ENCODE measurements around the gene CNTRL. TPM values are rescaled to one million over a fixed set of nuclear protein-coding genes. Genes with fewer than 3 reads are reported as not detected.
"Not testable (repeated sequence)": the region's sequence is repeated elsewhere in the genome, so short reads cannot be mapped to it uniquely, and the experiment has no call there.

The CNTRL gene
- total RNA-seq, 4 donors from 2014 or later = 23.4 to 32.7 (median 31.0) TPM

DNA sequence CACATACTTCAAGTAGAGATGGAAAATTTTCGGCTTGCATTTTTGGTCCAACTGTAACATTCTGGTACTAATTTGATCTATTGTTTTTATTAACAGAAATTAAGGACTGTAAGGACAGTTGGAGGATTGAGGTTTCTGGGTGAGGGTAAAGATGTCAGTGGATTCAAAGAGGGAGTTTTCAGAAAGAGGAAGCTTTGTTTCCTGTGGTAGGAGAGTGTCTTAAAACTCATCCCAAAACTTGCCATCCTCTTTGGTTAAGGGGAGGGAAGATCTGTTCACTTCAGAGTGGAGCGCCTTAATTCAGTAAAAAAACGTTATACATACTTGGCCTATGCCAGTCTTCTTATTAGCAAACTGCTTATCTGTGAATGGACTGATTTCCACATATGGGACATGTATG is 13.8 kb downstream of the CNTRL start:
- Histone ChIP-seq H3K4me3 (no peak overlapping the region), H3K27me3 (no peaks in the 10 kb centered on the region), H3K27ac (no peak overlapping the region), H3K4me1 (no peaks in the 10 kb centered on the region), H3K9me3 (no peaks in the 10 kb centered on the region), H3K36me3 (peaks cover 0 to 26% (median 0%) of the 10 kb centered on the region in 3 donors)
- DNase-seq (ENCODE audit: low spot score in 2 of 2) = no peak
- TF ChIP-seq POLR2A (IDR thresholded peaks at IDR 0.05) (no peak), EP300 (IDR thresholded peaks at IDR 0.05) (no peak)
- TF ChIP-seq, protein P1, sequence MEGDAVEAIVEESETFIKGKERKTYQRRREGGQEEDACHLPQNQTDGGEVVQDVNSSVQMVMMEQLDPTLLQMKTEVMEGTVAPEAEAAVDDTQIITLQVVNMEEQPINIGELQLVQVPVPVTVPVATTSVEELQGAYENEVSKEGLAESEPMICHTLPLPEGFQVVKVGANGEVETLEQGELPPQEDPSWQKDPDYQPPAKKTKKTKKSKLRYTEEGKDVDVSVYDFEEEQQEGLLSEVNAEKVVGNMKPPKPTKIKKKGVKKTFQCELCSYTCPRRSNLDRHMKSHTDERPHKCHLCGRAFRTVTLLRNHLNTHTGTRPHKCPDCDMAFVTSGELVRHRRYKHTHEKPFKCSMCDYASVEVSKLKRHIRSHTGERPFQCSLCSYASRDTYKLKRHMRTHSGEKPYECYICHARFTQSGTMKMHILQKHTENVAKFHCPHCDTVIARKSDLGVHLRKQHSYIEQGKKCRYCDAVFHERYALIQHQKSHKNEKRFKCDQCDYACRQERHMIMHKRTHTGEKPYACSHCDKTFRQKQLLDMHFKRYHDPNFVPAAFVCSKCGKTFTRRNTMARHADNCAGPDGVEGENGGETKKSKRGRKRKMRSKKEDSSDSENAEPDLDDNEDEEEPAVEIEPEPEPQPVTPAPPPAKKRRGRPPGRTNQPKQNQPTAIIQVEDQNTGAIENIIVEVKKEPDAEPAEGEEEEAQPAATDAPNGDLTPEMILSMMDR (IDR thresholded peaks at IDR 0.05) = no peak
- WGBS, 2 donors = 86 to 90% methylated on average over 3 of the region's 3 CpGs

DNA sequence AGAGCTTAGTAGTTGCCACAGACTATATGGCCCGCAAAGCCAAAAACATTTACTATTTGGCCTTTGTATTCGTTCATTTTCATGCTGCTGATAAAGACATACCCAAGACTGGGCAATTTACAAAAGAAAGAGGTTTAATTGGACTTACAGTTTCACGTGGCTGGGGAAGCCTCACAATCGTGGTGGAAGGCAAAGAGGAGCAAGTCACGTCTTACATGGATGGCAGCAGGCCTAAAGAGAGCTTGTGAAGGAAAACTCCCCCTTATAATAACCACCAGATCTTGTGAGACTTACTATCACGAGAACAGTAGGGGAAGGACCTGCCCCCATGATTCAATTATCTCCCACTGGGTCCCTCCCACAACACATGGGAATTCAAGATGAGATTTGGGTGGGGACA is 16.0 kb downstream of the CNTRL start:
- DNase-seq (ENCODE audit: low spot score in 2 of 2); H3K27ac ChIP-seq; H3K4me1 ChIP-seq; H3K9me3 ChIP-seq; H3K4me3 ChIP-seq; H3K27me3 ChIP-seq: not testable (repeated sequence)
- 88 to 90% methylated on average over 6 of the region's 6 CpGs for WGBS, 2 donors
- H3K36me3 ChIP-seq = peaks cover 0 to 42% (median 0%) of the 10 kb centered on the region in 3 donors

DNA sequence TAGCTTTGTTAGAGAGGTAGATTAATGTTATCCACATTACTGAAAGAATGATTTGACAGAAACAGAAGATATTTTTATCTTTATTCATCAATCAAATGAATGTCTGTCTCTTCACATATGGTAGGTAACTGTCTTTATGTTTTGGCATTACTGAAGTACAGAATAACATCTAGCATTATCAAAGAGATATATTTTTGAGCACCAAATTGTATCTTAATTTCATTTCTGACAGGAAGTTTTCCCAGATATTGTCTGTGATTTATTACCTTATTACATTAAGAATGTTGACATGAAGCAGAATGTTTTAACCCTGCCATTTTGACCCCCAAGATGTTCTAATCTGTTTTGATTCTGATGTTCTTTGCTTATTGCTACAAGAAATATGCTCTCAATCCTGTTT is 20.3 kb downstream of the CNTRL start:
- no peak for DNase-seq (ENCODE audit: low spot score in 2 of 2)
- TF ChIP-seq EP300 (IDR thresholded peaks at IDR 0.05) (no peak), POLR2A (IDR thresholded peaks at IDR 0.05) (no peak)
- TF ChIP-seq, protein P1 (IDR thresholded peaks at IDR 0.05) = no peak
- no peaks in the 10 kb centered on the region for H3K4me1 ChIP-seq
- H3K9me3 ChIP-seq = no peaks in the 10 kb centered on the region
- peaks cover 0 to 58% (median 2%) of the 10 kb centered on the region in 3 donors for H3K36me3 ChIP-seq
- no peak overlapping the region for H3K27ac ChIP-seq
- H3K27me3 ChIP-seq = no peaks in the 10 kb centered on the region
- H3K4me3 ChIP-seq = no peak overlapping the region

DNA sequence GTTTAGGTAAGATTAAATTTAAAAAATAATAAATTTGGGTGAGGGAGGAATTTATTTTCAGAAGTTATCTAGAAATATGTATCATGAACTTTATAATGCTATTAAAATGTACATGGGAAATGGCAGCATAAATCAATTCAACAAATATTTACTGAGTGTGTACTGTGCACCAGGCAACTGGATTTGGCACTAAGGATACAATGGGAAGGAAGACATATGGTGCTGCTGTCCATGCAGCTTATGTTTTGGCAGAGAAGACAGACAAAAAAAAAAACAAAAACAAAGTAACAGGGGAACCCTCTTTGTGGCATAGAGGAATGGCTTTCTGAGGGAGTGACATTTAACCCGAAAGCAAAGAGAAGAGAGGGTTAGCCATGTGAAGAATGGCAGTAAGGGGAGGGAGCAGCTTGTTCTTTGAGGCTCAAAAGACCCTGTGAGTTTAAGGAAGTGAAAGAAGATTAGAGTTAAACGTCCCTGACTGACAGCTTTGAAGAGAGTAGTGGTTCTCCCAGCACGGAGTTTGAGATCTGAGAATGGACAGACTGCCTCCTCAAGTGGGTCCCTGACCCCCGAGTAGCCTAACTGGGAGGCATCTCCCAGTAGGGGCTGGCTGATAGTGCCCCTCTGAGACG is 23.9 kb downstream of the CNTRL start:
- TF ChIP-seq, protein P1 (IDR thresholded peaks at IDR 0.05) = no peak
- no peak for TF ChIP-seq POLR2A (IDR thresholded peaks at IDR 0.05)
- TF ChIP-seq EP300 (IDR thresholded peaks at IDR 0.05) = no peak
- H3K27me3 ChIP-seq = no peaks in the 10 kb centered on the region
- H3K4me1 ChIP-seq = no peaks in the 10 kb centered on the region
- DNase-seq (ENCODE audit: low spot score in 2 of 2) = no peak
- H3K36me3 ChIP-seq = peaks cover 0 to 38% (median 2%) of the 10 kb centered on the region in 3 donors
- no peak overlapping the region for H3K27ac ChIP-seq
- WGBS, 2 donors = 87 to 88% methylated on average over 5 of the region's 5 CpGs
- H3K9me3 ChIP-seq = peaks cover 0 to 4% (median 0%) of the 10 kb centered on the region in 4 donors
- H3K4me3 ChIP-seq = no peak overlapping the region

DNA sequence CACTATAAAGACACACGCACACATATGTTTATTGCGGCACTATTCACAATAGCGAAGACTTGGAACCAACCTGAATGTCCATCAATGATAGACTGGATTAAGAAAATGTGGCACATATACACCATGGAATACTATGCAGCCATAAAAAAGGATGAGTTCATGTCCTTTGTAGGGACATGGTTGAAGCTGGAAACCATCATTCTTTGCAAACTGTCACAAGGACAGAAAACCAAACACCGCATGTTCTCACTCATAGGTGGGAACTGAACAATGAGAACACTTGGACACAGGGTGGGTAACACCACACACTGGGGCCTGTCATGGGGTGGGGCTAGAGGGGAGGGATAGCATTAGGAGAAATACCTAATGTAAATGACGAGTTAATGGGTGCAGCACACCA is 29.3 kb downstream of the CNTRL start:
- H3K9me3 ChIP-seq; H3K36me3 ChIP-seq; DNase-seq (ENCODE audit: low spot score in 2 of 2); H3K4me3 ChIP-seq; H3K4me1 ChIP-seq; H3K27me3 ChIP-seq; H3K27ac ChIP-seq: not testable (repeated sequence)
- 92 to 97% methylated on average over 5 of the region's 5 CpGs for WGBS, 2 donors

DNA sequence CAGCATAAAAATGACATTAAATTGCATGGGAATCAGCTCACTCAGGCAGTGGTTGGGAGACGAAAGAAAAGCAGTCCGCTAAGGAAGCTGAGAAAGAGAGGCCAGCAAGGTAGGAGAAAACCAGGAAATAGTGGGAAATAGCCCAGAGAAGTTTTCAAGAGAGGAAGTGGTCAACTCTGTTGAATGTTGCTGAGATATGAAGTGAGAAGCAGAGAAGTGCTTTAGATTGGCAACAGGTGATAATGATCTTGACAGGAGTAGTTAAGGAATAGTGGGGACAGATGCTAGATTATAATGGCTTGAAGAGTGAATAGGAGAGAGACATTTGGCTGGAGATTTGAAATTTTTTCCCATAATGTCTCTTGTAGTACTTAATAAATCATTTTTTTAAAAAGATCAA is 30.8 kb downstream of the CNTRL start:
- H3K36me3 ChIP-seq = no peaks in the 10 kb centered on the region
- DNase-seq (ENCODE audit: low spot score in 2 of 2) = no peak
- H3K4me3 ChIP-seq = no peak overlapping the region
- peaks cover 0 to 4% (median 0%) of the 10 kb centered on the region in 4 donors for H3K9me3 ChIP-seq
- no peaks in the 10 kb centered on the region for H3K27me3 ChIP-seq
- TF ChIP-seq, protein P1 (IDR thresholded peaks at IDR 0.05) = no peak
- TF ChIP-seq POLR2A (IDR thresholded peaks at IDR 0.05) (no peak), EP300 (IDR thresholded peaks at IDR 0.05) (no peak)
- no peaks in the 10 kb centered on the region for H3K4me1 ChIP-seq
- 73 to 75% methylated on average over 2 of the region's 2 CpGs for WGBS, 2 donors
- H3K27ac ChIP-seq = no peak overlapping the region

Measured in tibial nerve (tissue), 4 donors.